GM18498 (cell line): ENCODE data around the gene CHST3.
"Not testable (repeated sequence)": the region's sequence is repeated elsewhere in the genome, so short reads cannot be mapped to it uniquely, and the experiment has no call there.

Experiments used
- ATAC-seq: cut with Tn5 transposase; IDR thresholded peaks from one replicate; pipeline ENCODE4 v1.9.1; 2021; ENCODE audit warnings: mild to moderate bottlenecking, moderate library complexity; ENCODE audit not compliant: unreplicated experiment

The CHST3 gene

GRCh38 chr10:71984809-71985388 lies 20.7 kb downstream of the CHST3 start:
- ATAC-seq: no peak

GRCh38 chr10:71985542-71986250 lies 21.5 kb downstream of the CHST3 start:
- peak; percentile 53 for ATAC-seq

GRCh38 chr10:71988895-71989294 lies 24.7 kb downstream of the CHST3 start:
- not testable (repeated sequence) for ATAC-seq

- ATAC-seq: no peak
Measured at GRCh38 chr10:71989661-71990454, 25.7 kb downstream of the CHST3 start.

- no peak for ATAC-seq
Measured at GRCh38 chr10:71990706-71991269, 26.6 kb downstream of the CHST3 start.

- ATAC-seq: no peak
Measured at GRCh38 chr10:71995449-71995848, 31.3 kb downstream of the CHST3 start.

GRCh38 chr10:71995887-71996575 lies 31.8 kb downstream of the CHST3 start:
- no peak for ATAC-seq

GRCh38 chr10:71996592-71997371 lies 32.6 kb downstream of the CHST3 start:
- ATAC-seq: no peak

- ATAC-seq: no peak
Measured at GRCh38 chr10:71998119-71998839, 34.1 kb downstream of the CHST3 start.

GRCh38 chr10:71998840-71999194 lies 34.6 kb downstream of the CHST3 start:
- ATAC-seq: no peak

GRCh38 chr10:71999360-72000072 lies 35.3 kb downstream of the CHST3 start:
- ATAC-seq: peak; percentile 64

GRCh38 chr10:72000073-72001032 lies 36.2 kb downstream of the CHST3 start:
- no peak for ATAC-seq

- no peak for ATAC-seq
Measured at GRCh38 chr10:72001033-72001395, 36.8 kb downstream of the CHST3 start.

GRCh38 chr10:72002354-72003295 lies 38.4 kb downstream of the CHST3 start:
- ATAC-seq: no peak

- ATAC-seq: peak; percentile 47
Measured at GRCh38 chr10:72006026-72006425, 41.8 kb downstream of the CHST3 start.

GRCh38 chr10:72007246-72007892 lies 43.2 kb downstream of the CHST3 start:
- no peak for ATAC-seq
